ENCODE measurements around the gene NR0B2.

DNA sequence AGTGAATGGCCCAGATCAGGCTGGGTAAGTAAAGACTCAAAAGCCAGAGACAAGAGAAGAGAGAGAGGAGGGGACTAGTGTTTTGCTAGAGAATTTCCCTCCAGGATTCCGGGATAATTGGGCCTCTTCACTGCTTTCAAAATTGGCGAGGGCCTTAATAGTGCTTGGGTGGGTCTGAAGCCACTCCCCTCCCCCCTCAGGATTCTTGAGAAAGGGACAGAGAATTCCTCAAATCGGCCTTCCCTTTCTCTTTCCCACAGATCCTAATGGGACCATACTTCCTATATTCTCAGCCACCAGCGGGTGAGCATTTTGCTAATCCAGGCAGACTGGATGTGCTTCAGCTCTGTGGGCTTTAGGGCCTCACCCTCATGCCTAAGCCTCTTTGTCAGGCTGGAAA, 38.9 kb downstream of the NR0B2 start:
- TF ChIP-seq, protein P1, sequence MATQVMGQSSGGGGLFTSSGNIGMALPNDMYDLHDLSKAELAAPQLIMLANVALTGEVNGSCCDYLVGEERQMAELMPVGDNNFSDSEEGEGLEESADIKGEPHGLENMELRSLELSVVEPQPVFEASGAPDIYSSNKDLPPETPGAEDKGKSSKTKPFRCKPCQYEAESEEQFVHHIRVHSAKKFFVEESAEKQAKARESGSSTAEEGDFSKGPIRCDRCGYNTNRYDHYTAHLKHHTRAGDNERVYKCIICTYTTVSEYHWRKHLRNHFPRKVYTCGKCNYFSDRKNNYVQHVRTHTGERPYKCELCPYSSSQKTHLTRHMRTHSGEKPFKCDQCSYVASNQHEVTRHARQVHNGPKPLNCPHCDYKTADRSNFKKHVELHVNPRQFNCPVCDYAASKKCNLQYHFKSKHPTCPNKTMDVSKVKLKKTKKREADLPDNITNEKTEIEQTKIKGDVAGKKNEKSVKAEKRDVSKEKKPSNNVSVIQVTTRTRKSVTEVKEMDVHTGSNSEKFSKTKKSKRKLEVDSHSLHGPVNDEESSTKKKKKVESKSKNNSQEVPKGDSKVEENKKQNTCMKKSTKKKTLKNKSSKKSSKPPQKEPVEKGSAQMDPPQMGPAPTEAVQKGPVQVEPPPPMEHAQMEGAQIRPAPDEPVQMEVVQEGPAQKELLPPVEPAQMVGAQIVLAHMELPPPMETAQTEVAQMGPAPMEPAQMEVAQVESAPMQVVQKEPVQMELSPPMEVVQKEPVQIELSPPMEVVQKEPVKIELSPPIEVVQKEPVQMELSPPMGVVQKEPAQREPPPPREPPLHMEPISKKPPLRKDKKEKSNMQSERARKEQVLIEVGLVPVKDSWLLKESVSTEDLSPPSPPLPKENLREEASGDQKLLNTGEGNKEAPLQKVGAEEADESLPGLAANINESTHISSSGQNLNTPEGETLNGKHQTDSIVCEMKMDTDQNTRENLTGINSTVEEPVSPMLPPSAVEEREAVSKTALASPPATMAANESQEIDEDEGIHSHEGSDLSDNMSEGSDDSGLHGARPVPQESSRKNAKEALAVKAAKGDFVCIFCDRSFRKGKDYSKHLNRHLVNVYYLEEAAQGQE (IDR thresholded peaks at IDR 0.05; ENCODE audit: borderline replicate concordance), result no peak
- TF ChIP-seq, protein P2, sequence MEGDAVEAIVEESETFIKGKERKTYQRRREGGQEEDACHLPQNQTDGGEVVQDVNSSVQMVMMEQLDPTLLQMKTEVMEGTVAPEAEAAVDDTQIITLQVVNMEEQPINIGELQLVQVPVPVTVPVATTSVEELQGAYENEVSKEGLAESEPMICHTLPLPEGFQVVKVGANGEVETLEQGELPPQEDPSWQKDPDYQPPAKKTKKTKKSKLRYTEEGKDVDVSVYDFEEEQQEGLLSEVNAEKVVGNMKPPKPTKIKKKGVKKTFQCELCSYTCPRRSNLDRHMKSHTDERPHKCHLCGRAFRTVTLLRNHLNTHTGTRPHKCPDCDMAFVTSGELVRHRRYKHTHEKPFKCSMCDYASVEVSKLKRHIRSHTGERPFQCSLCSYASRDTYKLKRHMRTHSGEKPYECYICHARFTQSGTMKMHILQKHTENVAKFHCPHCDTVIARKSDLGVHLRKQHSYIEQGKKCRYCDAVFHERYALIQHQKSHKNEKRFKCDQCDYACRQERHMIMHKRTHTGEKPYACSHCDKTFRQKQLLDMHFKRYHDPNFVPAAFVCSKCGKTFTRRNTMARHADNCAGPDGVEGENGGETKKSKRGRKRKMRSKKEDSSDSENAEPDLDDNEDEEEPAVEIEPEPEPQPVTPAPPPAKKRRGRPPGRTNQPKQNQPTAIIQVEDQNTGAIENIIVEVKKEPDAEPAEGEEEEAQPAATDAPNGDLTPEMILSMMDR (IDR thresholded peaks at IDR 0.05; ENCODE audit: poor library complexity, severe bottlenecking), result no peak
- TF ChIP-seq POLR2AphosphoS5 (IDR thresholded peaks at IDR 0.05) (no peak), SMC3 (conservative IDR thresholded peaks at IDR 0.05; ENCODE audit: poor library complexity) (no peak)
